GM23338 (cell line): ENCODE data around the gene ZNRF2. TPM values are rescaled to one million over a fixed set of nuclear protein-coding genes. Genes with fewer than 3 reads are reported as not detected.

Experiments used
- ATAC-seq: fragments of 200-7000 bp; cut with Tn5 transposase; 3 replicates; pipeline ENCODE4 v1.9.1; 2020
- DNase-seq: peaks from one replicate; pipeline ENCODE4 v3.0.0-alpha.2; 2015; ENCODE audit warnings: low spot score
- H2AFZ ChIP-seq: fragments of 200-600 bp; sonication (generic); 2 replicates; pipeline ENCODE4 v1.8.0; 2016; ENCODE audit warnings: antibody characterized with exemption, mild to moderate bottlenecking, moderate library complexity
- H3F3A ChIP-seq: fragments of 200-600 bp; sonication (generic); replicated peaks from 2 replicates; pipeline ENCODE4 v1.8.0; 2017; ENCODE audit warnings: antibody characterized with exemption, mixed run types, low read depth
- H3K27ac ChIP-seq: fragments of 200-600 bp; sonication (generic); 2 replicates; pipeline ENCODE4 v1.6.1; 2016; ENCODE audit warnings: low read depth
- H3K27me3 ChIP-seq: fragments of 200-600 bp; sonication (generic); 2 replicates; pipeline ENCODE4 v1.8.0; 2016; ENCODE audit warnings: mild to moderate bottlenecking, mixed run types, moderate library complexity; ENCODE audit not compliant: insufficient read depth
- H3K36me3 ChIP-seq: fragments of 200-600 bp; sonication (generic); 2 replicates; pipeline ENCODE4 v1.8.0; 2016; ENCODE audit warnings: mild to moderate bottlenecking; ENCODE audit not compliant: insufficient read depth
- H3K4me1 ChIP-seq: fragments of 200-600 bp; sonication (generic); 2 replicates; pipeline ENCODE4 v1.8.0; 2016; ENCODE audit warnings: mild to moderate bottlenecking, moderate library complexity; ENCODE audit not compliant: insufficient read depth
- H3K4me2 ChIP-seq: fragments of 200-600 bp; sonication (generic); 2 replicates; pipeline ENCODE4 v1.7.1; 2017; ENCODE audit warnings: mixed run types
- H3K4me3 ChIP-seq: fragments of 200-600 bp; sonication (generic); 2 replicates; pipeline ENCODE4 v1.6.1; 2016; ENCODE audit warnings: mixed run types
- H3K79me2 ChIP-seq: fragments of 200-600 bp; sonication (generic); replicated peaks from 2 replicates; pipeline ENCODE4 v1.8.0; 2017; ENCODE audit warnings: mild to moderate bottlenecking; ENCODE audit not compliant: insufficient read depth
- H3K9me2 ChIP-seq: fragments of 200-600 bp; sonication (generic); 2 replicates; pipeline ENCODE4 v1.8.0; 2017; ENCODE audit not compliant: insufficient read depth
- H4K20me1 ChIP-seq: fragments of 200-600 bp; sonication (generic); replicated peaks from 2 replicates; pipeline ENCODE4 v1.8.0; 2017; ENCODE audit warnings: mild to moderate bottlenecking; ENCODE audit not compliant: insufficient read depth
- H3K27ac Mint-ChIP-seq: 2 replicates; pipeline ENCODE4 v1.8.0; 2020; ENCODE audit warnings: inconsistent platforms, mild to moderate bottlenecking, moderate library complexity, mixed read lengths
- H3K27me3 Mint-ChIP-seq: 3 replicates; pipeline ENCODE4 v1.8.0; 2022; ENCODE audit warnings: low read depth, mild to moderate bottlenecking, moderate library complexity, mixed read lengths, inconsistent platforms; ENCODE audit not compliant: insufficient read depth, poor library complexity
- H3K36me3 Mint-ChIP-seq: 3 replicates; pipeline ENCODE4 v1.8.0; 2021; ENCODE audit warnings: low read depth, mild to moderate bottlenecking, inconsistent platforms, moderate library complexity, mixed read lengths
- H3K4me1 Mint-ChIP-seq: 3 replicates; pipeline ENCODE4 v1.8.0; 2020; ENCODE audit warnings: mild to moderate bottlenecking, inconsistent platforms, mixed read lengths
- H3K4me3 Mint-ChIP-seq: 3 replicates; pipeline ENCODE4 v1.8.0; 2021; ENCODE audit warnings: moderate library complexity, mild to moderate bottlenecking, inconsistent platforms, mixed read lengths
- H3K9me3 Mint-ChIP-seq: 3 replicates; pipeline ENCODE4 v1.8.0; 2020; ENCODE audit warnings: moderate library complexity, mild to moderate bottlenecking, inconsistent platforms, mixed read lengths
- CREB1 ChIP-seq: fragments of 250-450 bp; sonication (Bioruptor Pico); IDR thresholded peaks from 2 replicates; pipeline ENCODE4 v1.5.0; 2020; ENCODE audit warnings: low read depth, mild to moderate bottlenecking, moderate library complexity
- CTCF ChIP-seq, 2 experiments: fragments of 200-600 bp in 1 of 2; sonication (generic) in 1 of 2; conservative IDR thresholded peaks; 2 replicates each; pipeline versions ENCODE4 v1.5.1 to v1.6.1; 2016 to 2017; ENCODE audit warnings: antibody characterized with exemption in 2 of 2, low read depth in 2 of 2, mild to moderate bottlenecking in 2 of 2, moderate library complexity in 1 of 2
- ETS1 ChIP-seq: IDR thresholded peaks from 2 replicates; pipeline ENCODE4 v1.6.1; 2016; ENCODE audit warnings: antibody characterized with exemption
- EZH2 ChIP-seq: fragments of 200-600 bp; sonication (generic); IDR thresholded peaks from one replicate; pipeline ENCODE4 v1.8.0; 2017; ENCODE audit warnings: antibody characterized with exemption, mild to moderate bottlenecking, low read depth; ENCODE audit not compliant: unreplicated experiment
- EZH2phosphoT487 ChIP-seq: fragments of 200-600 bp; sonication (generic); IDR thresholded peaks from one replicate; pipeline ENCODE4 v1.8.1; 2018; ENCODE audit warnings: antibody characterized with exemption; ENCODE audit not compliant: unreplicated experiment
- JUNB ChIP-seq: IDR thresholded peaks from one replicate; pipeline ENCODE4 v1.6.1; 2016; ENCODE audit warnings: antibody characterized with exemption; ENCODE audit not compliant: unreplicated experiment
- NANOG ChIP-seq: IDR thresholded peaks from 2 replicates; pipeline ENCODE4 v1.6.1; 2016; ENCODE audit warnings: antibody characterized with exemption, borderline replicate concordance
- POLR2AphosphoS5 ChIP-seq: IDR thresholded peaks from 2 replicates; pipeline ENCODE4 v1.6.1; 2016; ENCODE audit warnings: antibody characterized with exemption, low read depth
- REST ChIP-seq: IDR thresholded peaks from one replicate; pipeline ENCODE4 v1.6.1; 2018; ENCODE audit warnings: antibody characterized with exemption; ENCODE audit not compliant: unreplicated experiment
- STAT1 ChIP-seq: IDR thresholded peaks from one replicate; pipeline ENCODE4 v1.6.1; 2016; ENCODE audit warnings: antibody characterized with exemption; ENCODE audit not compliant: unreplicated experiment
- ZNF114 ChIP-seq: fragments of 250-450 bp; sonication (Bioruptor Pico); IDR thresholded peaks from 2 replicates; pipeline ENCODE4 v1.5.0; 2020; ENCODE audit warnings: mild to moderate bottlenecking, moderate library complexity
- ZNF331 ChIP-seq: fragments of 250-450 bp; sonication (Bioruptor Pico); IDR thresholded peaks from 2 replicates; pipeline ENCODE4 v1.5.0; 2020; ENCODE audit warnings: low read depth, mild to moderate bottlenecking, moderate library complexity
- ZNF462 ChIP-seq: fragments of 250-450 bp; sonication (Bioruptor Pico); IDR thresholded peaks from 2 replicates; pipeline ENCODE4 v1.5.0; 2020; ENCODE audit warnings: mild to moderate bottlenecking, moderate library complexity
- polyA plus RNA-seq: library from polyadenylated mRNA; unstranded; fragments of >200 nt; fragmentation: Nextera tagmentation; extraction: Ambion mirVana; gene quantifications from 2 replicates; pipeline ENCODE4 v1.2.1, GENCODE V29; 2016
- total RNA-seq: library from RNA; depleted of rRNA; stranded (reverse); fragments of >200 nt; shearing (Covaris generic); gene quantifications from 2 replicates; pipeline ENCODE4 v1.2.3, GENCODE V29; 2014

The ZNRF2 gene
- total and polyA plus RNA-seq, 2 experiments from 2014 or later = 6.0 to 34.7 TPM

GRCh38 chr7:30367561-30367960 is 83.2 kb downstream of the ZNRF2 start:
- no peaks in the 10 kb centered on the region for H3K9me2 ChIP-seq
- no peak overlapping the region for H3K27ac ChIP-seq
- peaks cover 11% of the 10 kb centered on the region for H3K4me1 Mint-ChIP-seq
- no peaks in the 10 kb centered on the region for H3K9me3 Mint-ChIP-seq
- no peaks in the 10 kb centered on the region for H4K20me1 ChIP-seq
- H2AFZ ChIP-seq = no peak overlapping the region
- no peak overlapping the region for H3K4me3 Mint-ChIP-seq
- peak overlapping the region; percentile 44 for H3K27ac Mint-ChIP-seq
- H3K4me2 ChIP-seq = no peak overlapping the region
- ATAC-seq (no peak), DNase-seq (no peak)
- H3K4me3 ChIP-seq = no peak overlapping the region
- no peaks in the 10 kb centered on the region for H3K27me3 ChIP-seq
- TF ChIP-seq POLR2AphosphoS5 = no peak
- TF ChIP-seq ZNF114 (CRISPR knock-in tag) = no peak
- no peak for TF ChIP-seq ETS1
- TF ChIP-seq REST = no peak
- no peak for TF ChIP-seq NANOG
- no peak for TF ChIP-seq JUNB
- no peak for TF ChIP-seq EZH2phosphoT487
- no peak for TF ChIP-seq ZNF462
- no peak for TF ChIP-seq CREB1
- TF ChIP-seq ZNF331 (CRISPR knock-in tag) = no peak
- no peak for TF ChIP-seq CTCF (conservative IDR thresholded peaks at IDR 0.05; ENCODE audit: low read depth in 2 of 2)
- TF ChIP-seq STAT1 = no peak
- TF ChIP-seq EZH2 = no peak
- H3K36me3 ChIP-seq = no peaks in the 10 kb centered on the region
- H3K4me1 ChIP-seq = peaks cover 12% of the 10 kb centered on the region
- H3K79me2 ChIP-seq = no peaks in the 10 kb centered on the region
- peaks cover 6% of the 10 kb centered on the region; the same call in 2 of the 3 replicates for H3K36me3 Mint-ChIP-seq
- H3K27me3 Mint-ChIP-seq = no peaks in the 10 kb centered on the region
- no peaks in the 10 kb centered on the region for H3F3A ChIP-seq
